Measurements from ENCODE around the gene VPS13A.
"Not testable (repeated sequence)": the region's sequence is repeated elsewhere in the genome, so short reads cannot be mapped to it uniquely, and the experiment has no call there.

Gene VPS13A

GRCh38 chr9:77426712-77427111, 249.4 kb downstream of the VPS13A start:
- DNase-seq, result no peak

- DNase-seq, result peak; percentile 17
These were observed 250.1 kb downstream of the VPS13A start for GRCh38 chr9:77427256-77427927.

GRCh38 chr9:77429928-77430327, 252.6 kb downstream of the VPS13A start:
- no peak for DNase-seq

- DNase-seq, result no peak
These were observed 254.7 kb downstream of the VPS13A start for GRCh38 chr9:77432053-77432452.

GRCh38 chr9:77433675-77434445, 256.5 kb downstream of the VPS13A start:
- peak; percentile 51 for DNase-seq

GRCh38 chr9:77435277-77435676, 257.9 kb downstream of the VPS13A start:
- no peak for DNase-seq

GRCh38 chr9:77435688-77436087, 258.4 kb downstream of the VPS13A start:
- no peak for DNase-seq

GRCh38 chr9:77438653-77439052, 261.3 kb downstream of the VPS13A start:
- no peak for DNase-seq

- no peak for DNase-seq
These were observed 262.7 kb downstream of the VPS13A start for GRCh38 chr9:77440057-77440456.

GRCh38 chr9:77441124-77441523, 263.8 kb downstream of the VPS13A start:
- DNase-seq, result not testable (repeated sequence)

GRCh38 chr9:77442436-77442835, 265.1 kb downstream of the VPS13A start:
- DNase-seq, result no peak

GRCh38 chr9:77447646-77448045, 270.3 kb downstream of the VPS13A start:
- no peak for DNase-seq

GRCh38 chr9:77449240-77450084, 272.1 kb downstream of the VPS13A start:
- no peak for DNase-seq

- no peak for DNase-seq
These were observed 272.7 kb downstream of the VPS13A start for GRCh38 chr9:77450085-77450475.

- no peak for DNase-seq
These were observed 274.2 kb downstream of the VPS13A start for GRCh38 chr9:77451507-77451906.

- DNase-seq, result peak; percentile 2
These were observed 276.7 kb downstream of the VPS13A start for GRCh38 chr9:77453825-77454647.

- no peak for DNase-seq
These were observed 277.3 kb downstream of the VPS13A start for GRCh38 chr9:77454663-77455062.

GRCh38 chr9:77455312-77455927, 278.1 kb downstream of the VPS13A start:
- DNase-seq, result no peak

- DNase-seq, result peak; percentile 43
These were observed 279.6 kb downstream of the VPS13A start for GRCh38 chr9:77456829-77457437.

GRCh38 chr9:77457916-77458592, 280.7 kb downstream of the VPS13A start:
- DNase-seq, result peak; percentile 68

- DNase-seq, result no peak
These were observed 283.6 kb downstream of the VPS13A start for GRCh38 chr9:77460938-77461337.
